BE2C (cell line): Measurements from ENCODE around the gene IL2RG.

Experiments used
- DNase-seq: peaks from one replicate; pipeline ENCODE4 v3.0.0-alpha.2; 2020
- H3K27me3 ChIP-seq: fragments of 250-450 bp; sonication (Bioruptor Pico); 2 replicates; pipeline ENCODE4 v1.5.1; 2020; ENCODE audit warnings: mild to moderate bottlenecking
- H3K36me3 ChIP-seq: fragments of 250-450 bp; sonication (Bioruptor Pico); 2 replicates; pipeline ENCODE4 v1.5.1; 2020; ENCODE audit warnings: mild to moderate bottlenecking
- H3K4me1 ChIP-seq: fragments of 250-450 bp; sonication (Bioruptor Pico); 2 replicates; pipeline ENCODE4 v1.5.1; 2020
- H3K4me3 ChIP-seq: 2 replicates; pipeline ENCODE4 v1.5.1; 2011; ENCODE audit warnings: low read depth, low read length
- H3K9me3 ChIP-seq: fragments of 250-450 bp; sonication (Bioruptor Pico); 2 replicates; pipeline ENCODE4 v1.5.1; 2020
- TF ChIP-seq, protein P1 (sequence below): IDR thresholded peaks from 2 replicates; pipeline ENCODE4 v1.5.1; 2012; ENCODE audit warnings: mild to moderate bottlenecking, low read depth, low read length

IL2RG gene

DNA sequence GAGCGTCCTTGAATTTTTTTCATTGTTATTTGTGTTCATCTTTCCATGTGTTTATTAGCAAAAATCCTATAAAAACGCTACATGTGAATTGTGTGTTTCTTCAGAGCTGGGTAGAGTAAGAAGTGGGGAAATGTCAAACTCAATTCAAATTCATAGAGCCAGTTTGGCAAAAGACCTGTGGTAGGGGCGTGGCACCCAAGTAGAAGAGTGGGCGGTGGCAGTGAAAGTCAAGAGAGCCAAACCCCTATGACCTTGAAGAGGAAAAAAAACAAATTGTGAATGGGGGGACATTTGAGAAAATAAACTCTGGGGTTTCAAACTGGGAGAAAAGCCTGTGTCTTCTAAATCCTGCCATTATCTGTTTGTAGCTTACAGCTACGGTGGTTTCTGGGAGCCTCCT lies 20.1 kb downstream of the IL2RG start:
- Histone ChIP-seq H3K36me3 (no peaks in the 10 kb centered on the region), H3K4me3 (no peak overlapping the region), H3K4me1 (no peaks in the 10 kb centered on the region), H3K27me3 (no peaks in the 10 kb centered on the region), H3K9me3 (no peaks in the 10 kb centered on the region)
- DNase-seq: no peak
- TF ChIP-seq, protein P1, sequence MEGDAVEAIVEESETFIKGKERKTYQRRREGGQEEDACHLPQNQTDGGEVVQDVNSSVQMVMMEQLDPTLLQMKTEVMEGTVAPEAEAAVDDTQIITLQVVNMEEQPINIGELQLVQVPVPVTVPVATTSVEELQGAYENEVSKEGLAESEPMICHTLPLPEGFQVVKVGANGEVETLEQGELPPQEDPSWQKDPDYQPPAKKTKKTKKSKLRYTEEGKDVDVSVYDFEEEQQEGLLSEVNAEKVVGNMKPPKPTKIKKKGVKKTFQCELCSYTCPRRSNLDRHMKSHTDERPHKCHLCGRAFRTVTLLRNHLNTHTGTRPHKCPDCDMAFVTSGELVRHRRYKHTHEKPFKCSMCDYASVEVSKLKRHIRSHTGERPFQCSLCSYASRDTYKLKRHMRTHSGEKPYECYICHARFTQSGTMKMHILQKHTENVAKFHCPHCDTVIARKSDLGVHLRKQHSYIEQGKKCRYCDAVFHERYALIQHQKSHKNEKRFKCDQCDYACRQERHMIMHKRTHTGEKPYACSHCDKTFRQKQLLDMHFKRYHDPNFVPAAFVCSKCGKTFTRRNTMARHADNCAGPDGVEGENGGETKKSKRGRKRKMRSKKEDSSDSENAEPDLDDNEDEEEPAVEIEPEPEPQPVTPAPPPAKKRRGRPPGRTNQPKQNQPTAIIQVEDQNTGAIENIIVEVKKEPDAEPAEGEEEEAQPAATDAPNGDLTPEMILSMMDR: no peak

DNA sequence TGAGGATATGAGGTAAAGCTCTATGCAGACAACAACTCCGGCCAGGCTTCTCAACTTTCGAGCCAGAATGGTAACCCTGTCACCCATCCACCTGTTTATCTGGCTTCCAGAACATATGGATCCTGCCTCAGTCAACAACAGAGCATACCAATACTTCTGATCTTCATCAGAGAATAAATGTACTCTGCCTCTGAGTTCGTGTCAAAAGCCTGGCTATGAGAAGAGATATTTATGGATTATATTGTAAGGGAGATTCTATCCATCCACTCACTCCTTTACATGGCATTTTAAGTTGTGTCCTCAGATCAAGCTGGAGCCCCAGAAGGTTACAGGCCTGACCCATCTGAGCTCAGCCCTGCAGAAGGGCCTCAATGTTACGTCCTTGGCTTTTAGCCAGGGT lies 25.5 kb downstream of the IL2RG start:
- Histone ChIP-seq H3K4me3 (no peak overlapping the region), H3K36me3 (no peaks in the 10 kb centered on the region), H3K9me3 (no peaks in the 10 kb centered on the region), H3K27me3 (no peaks in the 10 kb centered on the region), H3K4me1 (no peaks in the 10 kb centered on the region)
- TF ChIP-seq, protein P1: no peak
- DNase-seq: no peak

GRCh38 chrX:71082822-71083221 lies 28.6 kb downstream of the IL2RG start:
- no peak for DNase-seq
- TF ChIP-seq, protein P1: no peak
- Histone ChIP-seq H3K4me1 (no peaks in the 10 kb centered on the region), H3K4me3 (no peak overlapping the region), H3K27me3 (no peaks in the 10 kb centered on the region), H3K9me3 (no peaks in the 10 kb centered on the region), H3K36me3 (no peaks in the 10 kb centered on the region)

DNA sequence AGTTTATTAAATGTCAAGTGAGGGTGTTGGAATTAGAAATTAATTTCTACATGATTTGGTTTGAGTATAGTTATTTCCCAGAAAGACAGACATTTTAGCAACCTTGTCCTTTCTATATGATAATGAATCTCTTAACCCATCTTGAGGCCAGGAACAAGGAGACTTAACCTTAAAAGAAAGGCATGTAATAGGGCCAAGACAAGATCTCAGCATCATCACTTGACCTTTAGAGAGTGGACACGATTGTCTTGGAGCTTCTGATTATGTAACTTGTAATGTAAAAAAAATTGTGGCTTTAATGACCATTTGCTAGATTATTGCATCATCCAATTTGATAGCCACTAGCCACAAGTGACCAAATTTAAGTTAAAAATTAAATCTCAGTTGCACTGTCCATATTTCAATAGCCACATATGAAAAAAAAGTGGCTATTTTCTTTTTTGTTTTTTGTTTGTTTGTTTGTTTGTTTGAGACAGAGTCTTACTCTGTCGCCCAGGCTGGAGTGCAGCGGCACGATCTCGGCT lies 29.2 kb downstream of the IL2RG start:
- H3K36me3 ChIP-seq: no peaks in the 10 kb centered on the region
- TF ChIP-seq, protein P1: no peak
- no peaks in the 10 kb centered on the region for H3K9me3 ChIP-seq
- DNase-seq: no peak
- no peaks in the 10 kb centered on the region for H3K4me1 ChIP-seq
- H3K27me3 ChIP-seq: no peaks in the 10 kb centered on the region
- H3K4me3 ChIP-seq: no peak overlapping the region

GRCh38 chrX:71081330-71082123 lies 29.9 kb downstream of the IL2RG start:
- H3K9me3 ChIP-seq: no peaks in the 10 kb centered on the region
- no peak for DNase-seq
- TF ChIP-seq, protein P1: no peak
- no peaks in the 10 kb centered on the region for H3K27me3 ChIP-seq
- no peak overlapping the region for H3K4me3 ChIP-seq
- H3K36me3 ChIP-seq: no peaks in the 10 kb centered on the region
- no peaks in the 10 kb centered on the region for H3K4me1 ChIP-seq

GRCh38 chrX:71070531-71070930 lies 40.8 kb downstream of the IL2RG start:
- H3K4me3 ChIP-seq: no peak overlapping the region

More at GRCh38 chrX:71070531-71070930, 40.8 kb downstream of the IL2RG start:
- TF ChIP-seq, protein P1: no peak
- no peak for DNase-seq
- Histone ChIP-seq H3K27me3 (no peaks in the 10 kb centered on the region; the same call in 1 of the 2 replicates), H3K9me3 (no peaks in the 10 kb centered on the region), H3K36me3 (no peaks in the 10 kb centered on the region), H3K4me1 (no peaks in the 10 kb centered on the region)
